ENCODE results near the gene CASTOR1.

The CASTOR1 gene

DNA sequence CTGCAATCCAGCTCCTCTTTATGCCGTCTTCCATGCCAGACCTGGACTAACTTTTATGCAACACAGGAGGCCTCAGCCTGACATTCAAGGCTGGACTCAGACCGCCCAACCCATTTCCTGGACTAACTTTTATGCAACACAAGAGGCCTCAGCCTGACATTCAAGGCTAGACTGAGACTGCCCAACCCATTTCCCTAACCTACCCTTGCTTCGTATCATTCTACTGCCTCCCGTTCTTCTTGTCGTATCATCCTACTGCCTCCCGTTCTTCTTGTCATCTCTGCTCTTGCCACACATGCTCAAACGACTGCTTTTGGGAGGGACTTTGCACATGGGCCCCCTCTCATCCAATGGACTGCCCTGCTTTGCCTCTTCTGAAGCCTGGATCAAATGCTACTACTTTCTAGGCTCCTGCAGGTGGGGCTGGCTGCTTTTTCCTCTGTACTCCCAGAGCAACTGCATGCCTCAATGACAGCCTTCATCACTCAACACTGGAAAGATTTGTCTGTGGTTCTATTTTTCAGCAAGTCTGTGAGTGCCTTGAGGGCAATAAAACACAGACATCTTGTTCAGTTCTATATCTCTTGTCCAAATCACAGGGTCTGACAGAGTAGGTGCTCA lies 29.6 kb upstream of the CASTOR1 start:
- DNase-seq = no peak

GRCh38 chr22:30317778-30318177 lies 28.5 kb upstream of the CASTOR1 start:
- DNase-seq = no peak

DNA sequence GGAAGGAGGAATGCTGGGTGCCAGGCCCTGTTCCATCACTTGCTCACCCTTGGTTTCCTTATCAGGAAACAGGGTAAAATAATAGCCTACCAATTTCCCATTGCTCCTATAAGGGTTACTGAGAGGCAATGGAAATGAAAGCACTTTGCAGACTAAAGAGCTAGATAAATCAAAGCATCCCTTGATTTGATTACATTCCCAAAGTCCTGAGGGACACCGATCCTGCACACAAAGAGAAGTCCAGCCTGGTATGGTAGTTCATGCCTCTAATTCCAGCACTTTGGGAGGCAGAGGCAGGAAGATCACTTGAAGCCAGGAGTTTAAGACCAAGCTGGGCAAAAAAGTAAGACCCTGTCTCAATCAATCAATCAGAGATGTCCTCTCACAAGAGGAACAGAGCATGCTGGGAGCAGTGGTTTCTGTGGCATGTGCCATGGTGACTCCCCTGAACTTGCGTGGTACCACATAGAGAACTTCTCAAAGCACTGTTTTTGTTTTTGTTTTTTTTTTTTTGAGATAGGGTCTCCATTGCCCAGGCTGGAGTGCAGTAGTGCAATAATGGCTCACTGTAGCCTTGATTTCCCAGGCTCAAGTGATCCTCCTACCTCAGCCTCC lies 26.8 kb upstream of the CASTOR1 start:
- no peak for DNase-seq

DNA sequence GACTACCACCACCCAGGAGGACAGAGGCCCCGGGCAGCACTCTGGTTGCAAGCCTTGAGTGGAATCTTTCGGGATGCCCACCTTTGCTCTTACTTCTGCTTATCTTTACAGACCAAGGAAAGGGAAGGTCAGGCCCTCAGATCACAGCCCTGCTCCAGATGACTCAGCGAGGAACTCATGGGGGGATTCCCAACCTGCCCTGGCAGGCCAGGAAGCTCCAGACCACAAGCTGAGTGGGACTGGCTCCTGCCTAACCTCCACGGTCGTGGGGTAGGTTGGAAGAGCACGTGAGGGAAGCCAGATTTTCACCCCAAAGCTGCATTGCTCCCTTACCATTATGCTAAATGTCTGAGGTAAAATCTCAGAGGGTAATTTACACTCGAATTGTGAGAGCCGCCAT lies 25.6 kb upstream of the CASTOR1 start:
- no peak for DNase-seq

DNA sequence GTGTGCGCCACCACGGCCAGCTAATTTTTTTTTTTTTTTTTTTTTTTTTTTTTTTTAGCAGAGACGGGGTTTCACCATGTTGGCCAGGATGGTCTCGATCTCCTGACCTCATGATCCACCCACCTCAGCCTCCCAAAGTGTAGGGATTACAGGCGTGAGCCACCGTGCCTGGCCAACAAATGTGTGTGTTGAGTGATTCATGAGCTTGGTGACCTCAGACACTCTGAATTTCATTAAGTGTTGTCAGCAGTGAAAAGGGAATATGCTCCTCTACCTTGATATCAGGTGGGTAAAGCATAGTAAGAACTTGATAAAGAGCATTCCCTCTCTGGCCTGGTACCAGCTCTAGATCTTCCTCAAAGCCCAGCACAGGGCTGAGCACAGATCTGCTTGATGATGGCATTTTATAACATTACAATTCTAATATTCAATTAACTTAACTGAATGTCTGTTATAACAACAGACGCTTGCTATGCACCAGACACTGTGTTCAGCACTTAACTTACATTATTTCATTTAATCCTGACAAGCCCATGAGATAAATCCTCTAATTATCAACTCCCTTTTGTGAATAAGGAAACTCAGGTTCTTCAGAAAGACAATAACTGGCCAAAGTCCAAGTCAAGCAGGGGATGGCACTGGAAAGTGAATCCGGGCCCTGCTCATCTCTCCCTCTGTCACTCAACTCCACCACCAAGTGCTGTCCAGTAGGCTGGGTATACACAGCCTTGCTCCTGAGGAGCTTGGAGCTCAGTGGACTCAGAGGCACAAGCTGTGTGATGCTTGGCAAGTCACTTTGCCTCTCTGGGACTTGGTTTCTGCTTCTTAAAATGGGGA lies 24.4 kb upstream of the CASTOR1 start:
- no peak for DNase-seq

- no peak for DNase-seq
Measured at GRCh38 chr22:30312053-30312452, 22.7 kb upstream of the CASTOR1 start.

DNA sequence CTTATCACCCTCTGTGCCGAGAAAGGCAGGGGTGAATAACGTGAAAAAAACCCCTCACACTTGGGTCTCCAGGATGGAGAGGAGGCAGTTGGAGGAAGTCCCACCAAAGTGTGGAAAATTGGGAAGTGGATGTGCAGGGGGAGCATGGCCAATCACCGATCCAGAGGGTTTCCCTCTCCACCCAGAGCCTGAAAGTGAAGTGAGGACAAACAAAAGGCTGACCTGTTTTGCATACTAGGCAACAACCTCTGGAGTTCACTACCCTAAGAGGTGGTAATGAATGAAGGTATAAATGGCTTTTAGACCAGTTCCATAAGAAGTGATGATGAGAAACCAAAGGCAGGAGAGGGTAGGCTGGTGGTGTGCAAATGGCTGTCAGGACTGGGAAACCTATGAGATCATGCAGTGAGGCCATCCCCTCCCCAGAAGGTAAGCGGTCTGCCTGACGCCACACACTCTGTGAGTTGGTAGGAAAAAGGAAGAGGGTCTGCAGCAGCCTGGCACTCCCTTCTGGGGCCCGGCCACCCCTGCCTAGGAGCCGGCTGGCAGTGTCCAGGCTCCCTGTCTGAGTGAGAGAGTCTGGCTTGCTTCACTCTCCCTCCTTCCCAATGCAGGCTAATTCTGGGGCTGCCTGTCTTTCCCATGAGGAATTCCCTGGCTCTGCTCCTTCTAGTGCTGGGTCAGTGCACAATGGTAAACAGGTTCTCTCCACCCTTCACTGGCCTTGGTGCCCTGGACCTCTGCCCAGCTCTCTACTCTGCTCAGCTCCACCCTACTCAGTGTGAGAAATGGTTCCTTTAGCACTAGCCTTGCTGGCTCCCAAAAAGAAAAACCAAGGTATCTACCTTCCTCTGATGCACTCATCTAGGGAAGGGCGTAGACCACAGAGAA lies 21.8 kb upstream of the CASTOR1 start:
- DNase-seq = no peak

DNA sequence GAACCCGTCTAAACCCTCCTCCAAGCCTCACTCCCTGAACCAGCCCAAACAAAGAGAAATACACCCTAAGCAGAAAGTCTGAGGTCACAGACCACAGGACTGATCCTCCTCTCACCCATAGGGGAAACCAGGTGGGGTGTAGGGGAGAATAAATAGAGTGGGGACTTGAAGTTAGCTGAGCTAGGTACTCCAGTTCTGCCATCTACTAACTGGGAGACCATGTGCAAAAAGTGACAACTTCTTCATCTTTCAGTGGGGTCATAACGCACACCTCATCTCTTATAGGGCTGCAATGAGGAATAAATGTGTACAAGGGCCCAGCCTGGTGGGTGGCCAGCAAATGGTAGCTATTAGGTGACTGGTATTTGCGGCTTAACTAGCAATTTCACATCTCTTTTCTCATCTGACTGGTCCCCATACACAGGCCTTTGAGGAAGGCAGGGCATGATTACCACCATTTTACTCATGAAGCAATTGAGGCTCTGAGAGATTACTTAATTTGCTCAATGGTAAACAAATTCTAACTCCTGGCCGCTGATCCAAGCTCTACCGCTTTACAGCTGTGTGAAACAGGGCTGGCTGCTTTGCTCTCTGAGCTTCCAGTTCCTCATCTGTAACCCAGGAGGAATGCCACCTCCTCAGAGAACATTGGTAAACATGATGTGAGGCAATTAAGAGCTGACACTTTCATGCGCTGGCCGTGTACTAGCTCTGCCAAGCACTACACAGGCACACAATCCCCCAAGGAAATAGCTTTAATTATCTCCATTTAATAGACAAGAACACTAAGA lies 20.8 kb upstream of the CASTOR1 start:
- no peak for DNase-seq

GRCh38 chr22:30308518-30309230 lies 19.4 kb upstream of the CASTOR1 start:
- no peak for DNase-seq

- DNase-seq = no peak
Measured at GRCh38 chr22:30308093-30308492, 18.8 kb upstream of the CASTOR1 start.

DNA sequence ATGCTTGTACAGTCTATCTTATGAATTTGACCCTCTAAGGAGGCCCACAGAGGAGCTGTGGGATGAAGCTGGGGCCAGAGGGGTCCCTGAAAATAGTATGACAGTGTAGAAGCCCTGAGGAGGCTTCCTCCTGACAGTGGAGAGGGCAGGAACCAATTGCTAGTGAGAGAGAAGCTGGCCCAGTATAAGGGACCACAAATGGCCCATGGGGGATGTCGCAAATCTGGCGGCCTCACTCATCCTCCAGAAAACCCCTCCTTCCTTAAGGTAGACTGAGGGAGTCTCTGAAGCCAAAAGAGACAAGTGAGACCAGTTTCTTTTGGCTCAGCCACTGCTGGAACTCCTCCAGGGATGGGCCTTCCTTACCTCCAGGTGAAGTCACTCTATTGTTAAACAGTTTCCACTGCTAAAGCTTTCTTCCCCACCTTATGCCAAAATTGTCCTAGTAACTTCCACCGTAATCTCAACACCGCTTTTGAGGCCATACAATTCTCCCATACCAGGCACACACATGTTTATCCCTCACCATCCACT lies 17.8 kb upstream of the CASTOR1 start:
- DNase-seq = no peak

GRCh38 chr22:30306627-30307011 lies 17.3 kb upstream of the CASTOR1 start:
- DNase-seq = no peak

GRCh38 chr22:30305906-30306626 lies 16.8 kb upstream of the CASTOR1 start:
- no peak for DNase-seq

DNA sequence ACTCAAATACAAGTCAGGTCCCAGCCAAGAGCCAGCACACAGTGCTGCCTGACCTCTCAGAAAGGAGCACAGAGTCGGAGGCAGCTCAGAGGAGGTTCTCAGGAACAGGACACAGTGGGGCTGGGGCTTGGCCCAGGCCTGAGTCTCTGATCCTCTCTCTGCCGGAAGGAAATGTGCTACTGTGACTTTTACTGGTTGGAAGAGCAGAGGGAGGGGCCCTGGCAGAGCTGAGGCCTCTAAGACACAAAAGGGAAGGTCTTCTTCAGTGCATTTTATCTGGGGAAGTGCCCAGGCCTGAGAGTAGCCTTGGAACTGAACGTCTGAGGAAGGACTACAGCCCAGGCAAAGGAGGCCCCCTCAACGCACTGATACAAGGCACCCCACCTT lies 16.2 kb upstream of the CASTOR1 start:
- no peak for DNase-seq

DNA sequence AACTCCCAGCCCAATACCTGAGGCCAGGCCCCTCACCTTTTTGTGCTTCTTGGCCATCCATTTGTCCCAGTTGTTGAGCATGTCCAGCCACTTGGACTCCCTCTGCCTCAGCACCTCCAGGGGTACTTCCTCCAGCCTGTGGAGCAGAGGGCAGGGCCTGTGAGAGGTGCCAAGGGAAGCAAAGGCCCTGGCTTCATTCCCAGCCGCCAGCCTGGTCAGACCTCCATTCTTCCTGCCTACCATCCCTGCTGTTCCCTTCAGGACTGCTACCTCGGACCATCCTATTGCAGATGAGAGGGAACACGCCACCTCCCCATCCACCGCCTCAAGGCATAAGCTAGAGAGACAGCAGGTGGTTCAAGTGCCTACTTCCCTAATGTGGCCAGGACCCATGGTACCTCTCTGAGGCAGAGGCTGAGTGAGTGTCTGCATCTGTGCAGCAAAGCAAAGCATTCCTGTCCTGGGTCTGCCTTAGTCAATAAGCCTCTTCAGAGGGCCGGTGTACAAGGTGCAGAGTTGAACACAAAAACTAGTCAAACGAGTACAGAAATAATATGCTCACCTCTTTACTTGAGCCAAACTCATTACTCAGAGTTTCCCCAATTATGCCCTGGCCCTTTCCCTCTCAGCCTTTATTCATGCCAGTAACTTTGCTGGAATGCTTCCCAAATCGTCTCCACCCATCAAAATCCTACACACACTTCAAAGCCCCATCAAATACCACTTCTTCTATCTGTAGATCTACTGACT lies 15.4 kb upstream of the CASTOR1 start:
- no peak for DNase-seq

DNA sequence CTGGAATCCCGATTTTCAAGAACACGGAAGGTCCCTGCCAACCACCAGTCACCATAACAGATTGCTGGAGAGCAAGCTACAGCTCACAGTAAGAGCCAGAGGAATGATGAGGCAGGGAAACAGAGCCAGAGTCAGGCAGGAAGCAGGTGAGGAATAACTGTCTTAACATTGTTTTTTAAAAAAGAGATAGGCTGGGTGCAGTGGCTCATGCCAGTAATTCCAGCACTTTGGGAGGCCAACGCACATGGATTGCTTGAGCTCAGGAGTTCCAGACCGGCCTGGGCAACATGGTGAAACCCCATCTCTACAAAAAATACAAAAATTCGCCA lies 13.5 kb upstream of the CASTOR1 start:
- no peak for DNase-seq

- DNase-seq = no peak
Measured at GRCh38 chr22:30301995-30302809, 12.9 kb upstream of the CASTOR1 start.

- DNase-seq = no peak
Measured at GRCh38 chr22:30299322-30299721, 10.0 kb upstream of the CASTOR1 start.
